HEK293T (cell line): ENCODE measurements around the gene SLC17A4.
"Not testable (repeated sequence)": the region's sequence is repeated elsewhere in the genome, so short reads cannot be mapped to it uniquely, and the experiment has no call there.

Source experiments
- CTCF ChIA-PET: fragments of 350-600 bp; formaldehyde crosslinking; extraction: SDS; loops from one replicate; lab custom pipeline; 2021; ENCODE audit warnings: antibody characterized with exemption, inconsistent platforms; lab: Yijun Ruan, JAX
- POLR2A ChIA-PET: fragments of 350-600 bp; formaldehyde crosslinking; extraction: SDS; loops from one replicate; lab custom pipeline; 2020; ENCODE audit warnings: antibody characterized with exemption, inconsistent platforms; lab: Yijun Ruan, JAX
- DNase-seq: peaks from one replicate; pipeline ENCODE4 v3.0.0; 2012; ENCODE audit warnings: mixed read lengths; ENCODE audit errors: extremely low spot score
- ARNT ChIP-seq: fragments of 450-650 bp; IDR thresholded peaks from 2 replicates; pipeline ENCODE4 v1.6.1; 2017; ENCODE audit warnings: mild to moderate bottlenecking
- BHLHE40 ChIP-seq: fragments of 450-650 bp; IDR thresholded peaks from 2 replicates; pipeline ENCODE4 v1.6.1; 2016; ENCODE audit warnings: mild to moderate bottlenecking, moderate library complexity, borderline replicate concordance
- CTBP1 ChIP-seq: fragments of 450-650 bp; IDR thresholded peaks from 2 replicates; pipeline ENCODE4 v1.6.1; 2016; ENCODE audit warnings: borderline replicate concordance
- ELF4 ChIP-seq: fragments of 450-650 bp; IDR thresholded peaks from 2 replicates; pipeline ENCODE4 v1.6.1; 2017; ENCODE audit warnings: antibody characterized with exemption
- FOXA1 ChIP-seq: fragments of 450-650 bp; IDR thresholded peaks from 2 replicates; pipeline ENCODE4 v1.6.1; 2016; ENCODE audit warnings: mild to moderate bottlenecking
- FOXK2 ChIP-seq: fragments of 450-650 bp; IDR thresholded peaks from 2 replicates; pipeline ENCODE4 v1.6.1; 2016; ENCODE audit warnings: mild to moderate bottlenecking
- FOXM1 ChIP-seq: fragments of 450-650 bp; IDR thresholded peaks from 2 replicates; pipeline ENCODE4 v1.6.1; 2017; ENCODE audit warnings: mild to moderate bottlenecking, borderline replicate concordance
- HDGF ChIP-seq: fragments of 450-650 bp; IDR thresholded peaks from 2 replicates; pipeline ENCODE4 v1.6.1; 2017; ENCODE audit warnings: antibody characterized with exemption, borderline replicate concordance
- L3MBTL2 ChIP-seq: fragments of 450-650 bp; conservative IDR thresholded peaks from 2 replicates; pipeline ENCODE4 v1.6.1; 2016; ENCODE audit warnings: mild to moderate bottlenecking
- LEF1 ChIP-seq: fragments of 450-650 bp; IDR thresholded peaks from 2 replicates; pipeline ENCODE4 v1.6.1; 2017; ENCODE audit warnings: mild to moderate bottlenecking, borderline replicate concordance
- NFRKB ChIP-seq: fragments of 450-650 bp; IDR thresholded peaks from 2 replicates; pipeline ENCODE4 v1.6.1; 2016; ENCODE audit warnings: mild to moderate bottlenecking, moderate library complexity
- PKNOX1 ChIP-seq: fragments of 450-650 bp; IDR thresholded peaks from 2 replicates; pipeline ENCODE4 v1.6.1; 2016
- SP1 ChIP-seq: fragments of 450-650 bp; IDR thresholded peaks from 2 replicates; pipeline ENCODE4 v1.6.1; 2017
- SUZ12 ChIP-seq: fragments of 450-650 bp; IDR thresholded peaks from 2 replicates; pipeline ENCODE4 v1.6.1; 2016; ENCODE audit warnings: mild to moderate bottlenecking
- TARDBP ChIP-seq: fragments of 450-650 bp; IDR thresholded peaks from 2 replicates; pipeline ENCODE4 v1.6.1; 2016
- ZNF384 ChIP-seq: fragments of 450-650 bp; IDR thresholded peaks from 2 replicates; pipeline ENCODE4 v1.6.1; 2016

The SLC17A4 gene

GRCh38 chr6:25746968-25747367, 7.6 kb upstream of the SLC17A4 start:
- DNase-seq: no peak
- TF ChIP-seq HDGF: no peak
- TF ChIP-seq PKNOX1: no peak
- TF ChIP-seq CTBP1: no peak
- TF ChIP-seq ZNF384: no peak
- no peak for TF ChIP-seq BHLHE40
- TF ChIP-seq SP1: no peak
- no peak for TF ChIP-seq L3MBTL2
- ChIA-PET POLR2A (no interaction called here), CTCF (no interaction called here)

GRCh38 chr6:25747477-25747876, 7.1 kb upstream of the SLC17A4 start:
- CTCF ChIA-PET: no interaction called here
- no peak for DNase-seq
- POLR2A ChIA-PET: no interaction called here
- no peak for TF ChIP-seq FOXK2
- no peak for TF ChIP-seq LEF1
- no peak for TF ChIP-seq FOXM1
- no peak for TF ChIP-seq TARDBP
- TF ChIP-seq SUZ12: no peak
- TF ChIP-seq HDGF: no peak
- no peak for TF ChIP-seq L3MBTL2
- TF ChIP-seq SP1: no peak
- no peak for TF ChIP-seq BHLHE40
- no peak for TF ChIP-seq NFRKB
- TF ChIP-seq FOXA1: no peak
- TF ChIP-seq ARNT: no peak
- no peak for TF ChIP-seq CTBP1
- no peak for TF ChIP-seq ELF4
- TF ChIP-seq ZNF384: no peak

- TF ChIP-seq FOXM1 (no peak), HDGF (no peak), PKNOX1 (no peak), SP1 (no peak), BHLHE40 (no peak)
- ChIA-PET CTCF (no interaction called here), POLR2A (no interaction called here)
- DNase-seq: no peak
Measured at GRCh38 chr6:25748049-25748448, 6.5 kb upstream of the SLC17A4 start.

- CTCF ChIA-PET, POLR2A ChIA-PET, DNase-seq: not testable (repeated sequence)
Measured at GRCh38 chr6:25748601-25749517, 5.7 kb upstream of the SLC17A4 start.

GRCh38 chr6:25749837-25750236, 4.7 kb upstream of the SLC17A4 start:
- TF ChIP-seq LEF1: no peak
- TF ChIP-seq L3MBTL2: no peak
- no peak for TF ChIP-seq SUZ12
- TF ChIP-seq FOXM1: no peak
- no peak for TF ChIP-seq PKNOX1
- TF ChIP-seq TARDBP: no peak
- POLR2A ChIA-PET: no interaction called here

GRCh38 chr6:25750906-25751305, 3.6 kb upstream of the SLC17A4 start:
- ChIA-PET POLR2A (no interaction called here), CTCF (interaction anchor here (0.5 kb wide), 1 partner anchor 703 kb away, joined by 3 read pairs; no protein-coding TSS in a partner anchor)
- no peak for DNase-seq
- TF ChIP-seq HDGF: no peak
- no peak for TF ChIP-seq FOXM1
- no peak for TF ChIP-seq SP1
- TF ChIP-seq LEF1: no peak
- TF ChIP-seq PKNOX1: no peak
- TF ChIP-seq ZNF384: no peak
- TF ChIP-seq ELF4: no peak
- TF ChIP-seq FOXK2: no peak
- no peak for TF ChIP-seq CTBP1
- no peak for TF ChIP-seq FOXA1
- no peak for TF ChIP-seq TARDBP
- no peak for TF ChIP-seq BHLHE40
- TF ChIP-seq SUZ12: no peak
- no peak for TF ChIP-seq ARNT
- no peak for TF ChIP-seq L3MBTL2

More at GRCh38 chr6:25749837-25750236, 4.7 kb upstream of the SLC17A4 start:
- no peak for DNase-seq
- CTCF ChIA-PET: no interaction called here
